HG02763 (cell line): ENCODE data around the gene RIN3.

Source experiments
- ATAC-seq: cut with Tn5 transposase; IDR thresholded peaks from one replicate; pipeline ENCODE4 v1.9.1; 2021; ENCODE audit warnings: mild to moderate bottlenecking, moderate library complexity; ENCODE audit not compliant: unreplicated experiment

RIN3 gene, protein sequence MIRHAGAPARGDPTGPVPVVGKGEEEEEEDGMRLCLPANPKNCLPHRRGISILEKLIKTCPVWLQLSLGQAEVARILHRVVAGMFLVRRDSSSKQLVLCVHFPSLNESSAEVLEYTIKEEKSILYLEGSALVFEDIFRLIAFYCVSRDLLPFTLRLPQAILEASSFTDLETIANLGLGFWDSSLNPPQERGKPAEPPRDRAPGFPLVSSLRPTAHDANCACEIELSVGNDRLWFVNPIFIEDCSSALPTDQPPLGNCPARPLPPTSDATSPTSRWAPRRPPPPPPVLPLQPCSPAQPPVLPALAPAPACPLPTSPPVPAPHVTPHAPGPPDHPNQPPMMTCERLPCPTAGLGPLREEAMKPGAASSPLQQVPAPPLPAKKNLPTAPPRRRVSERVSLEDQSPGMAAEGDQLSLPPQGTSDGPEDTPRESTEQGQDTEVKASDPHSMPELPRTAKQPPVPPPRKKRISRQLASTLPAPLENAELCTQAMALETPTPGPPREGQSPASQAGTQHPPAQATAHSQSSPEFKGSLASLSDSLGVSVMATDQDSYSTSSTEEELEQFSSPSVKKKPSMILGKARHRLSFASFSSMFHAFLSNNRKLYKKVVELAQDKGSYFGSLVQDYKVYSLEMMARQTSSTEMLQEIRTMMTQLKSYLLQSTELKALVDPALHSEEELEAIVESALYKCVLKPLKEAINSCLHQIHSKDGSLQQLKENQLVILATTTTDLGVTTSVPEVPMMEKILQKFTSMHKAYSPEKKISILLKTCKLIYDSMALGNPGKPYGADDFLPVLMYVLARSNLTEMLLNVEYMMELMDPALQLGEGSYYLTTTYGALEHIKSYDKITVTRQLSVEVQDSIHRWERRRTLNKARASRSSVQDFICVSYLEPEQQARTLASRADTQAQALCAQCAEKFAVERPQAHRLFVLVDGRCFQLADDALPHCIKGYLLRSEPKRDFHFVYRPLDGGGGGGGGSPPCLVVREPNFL

DNA sequence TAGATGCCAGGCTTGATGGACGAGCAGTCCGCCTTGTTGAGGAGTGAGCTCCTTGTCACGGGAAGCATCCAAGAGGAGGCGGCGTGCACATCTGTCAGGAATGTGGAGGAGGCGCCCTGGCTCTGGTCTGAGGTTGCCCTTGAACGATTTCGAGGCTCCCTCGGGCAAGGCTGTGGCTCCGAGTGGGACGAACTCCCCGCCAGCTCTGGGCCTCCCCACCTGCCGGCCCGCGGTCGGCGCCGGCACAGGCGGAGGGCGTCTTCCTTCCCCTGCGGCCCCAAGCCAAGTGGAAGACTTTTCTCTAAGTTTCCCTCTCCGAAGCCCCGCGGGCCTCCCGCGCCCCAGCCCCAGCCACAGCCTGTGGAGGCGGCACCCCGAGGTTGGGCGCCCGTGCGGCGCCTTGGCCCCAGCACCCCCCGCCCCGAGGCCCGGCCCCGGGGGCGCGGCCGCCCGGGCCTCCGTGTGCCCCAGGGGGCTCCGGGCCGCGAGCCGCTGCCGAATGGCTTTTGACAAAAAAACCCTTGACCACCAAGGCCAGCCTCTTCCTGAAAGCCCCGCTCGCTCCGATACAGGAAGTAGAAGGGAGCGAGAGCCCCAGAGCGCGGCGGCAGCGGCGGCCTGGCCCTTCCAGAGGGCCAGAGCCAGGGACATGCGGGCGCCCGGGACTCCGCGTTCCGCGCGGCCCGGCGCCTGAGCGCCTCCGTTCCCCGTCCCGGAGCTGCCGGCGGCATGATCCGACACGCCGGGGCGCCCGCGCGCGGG lies at the start of gene RIN3:
RIN3 (plus strand) TSS at position 578 of the 762 bp plus-strand sequence; CDS start at position 730, 152 bp downstream.
- no peak for ATAC-seq

- ATAC-seq: no peak
Measured at GRCh38 chr14:92464156-92464555, 49.4 kb upstream of the RIN3 start.

- no peak for ATAC-seq
Measured at GRCh38 chr14:92464716-92465115, 48.9 kb upstream of the RIN3 start.

- no peak for ATAC-seq
Measured at GRCh38 chr14:92465353-92466055, 48.1 kb upstream of the RIN3 start.

GRCh38 chr14:92466059-92466458 lies 47.5 kb upstream of the RIN3 start:
- no peak for ATAC-seq

DNA sequence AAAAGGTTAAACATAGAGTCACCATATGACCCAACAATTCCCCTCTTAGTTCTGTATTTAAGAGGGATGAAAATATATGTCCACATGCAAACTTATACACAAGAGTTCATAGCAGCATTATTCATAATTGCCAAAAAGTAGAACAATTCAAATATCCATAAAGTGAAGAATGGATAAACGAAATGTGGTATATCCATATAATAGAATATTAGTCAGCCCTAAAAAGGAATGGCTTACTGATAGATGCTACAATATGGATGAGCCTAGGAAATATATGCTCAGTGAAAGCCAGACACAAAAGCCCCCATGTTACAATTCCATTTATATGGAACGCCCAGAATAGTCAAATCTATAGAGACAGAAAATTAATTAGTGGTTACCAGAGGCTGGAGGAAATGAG lies 44.1 kb upstream of the RIN3 start:
- ATAC-seq: no peak

DNA sequence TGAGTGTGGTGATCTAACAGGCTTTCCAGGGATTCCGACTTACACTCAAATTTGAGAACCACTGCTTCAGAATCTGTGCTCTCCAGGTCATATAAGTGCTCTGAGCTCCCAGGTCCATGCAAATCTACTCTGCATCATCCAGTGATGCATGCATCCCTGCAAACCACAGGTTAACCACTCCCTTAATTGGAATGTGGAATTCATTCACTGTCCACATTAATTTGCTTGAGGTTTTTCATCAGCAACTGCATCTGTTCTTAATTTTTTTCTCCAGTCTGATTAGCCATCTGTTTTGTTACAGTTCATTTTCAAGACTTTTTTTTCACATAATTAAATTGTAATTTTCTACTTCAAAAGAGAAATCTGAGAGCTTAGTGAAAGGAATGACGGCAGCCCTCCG lies 43.4 kb upstream of the RIN3 start:
- ATAC-seq: no peak

DNA sequence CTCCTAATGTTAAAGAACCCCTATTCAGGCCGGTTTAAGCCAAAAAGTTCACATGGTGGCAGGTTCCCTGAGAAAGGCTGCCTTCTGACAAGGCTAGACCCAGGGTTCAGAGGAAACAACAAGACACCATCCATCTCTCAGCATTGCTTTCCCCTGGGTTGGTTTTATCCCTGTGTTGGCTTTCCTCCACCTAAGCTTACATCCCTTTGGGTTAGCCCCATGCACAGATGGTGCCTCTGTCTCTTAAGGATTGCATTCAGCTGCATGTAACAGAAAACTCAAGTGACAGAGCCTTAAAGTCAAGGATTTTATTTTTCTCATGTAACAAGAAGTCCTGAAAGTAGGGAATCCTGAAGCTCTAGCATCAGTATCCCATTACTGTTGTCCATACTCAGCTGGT lies 42.8 kb upstream of the RIN3 start:
- no peak for ATAC-seq

DNA sequence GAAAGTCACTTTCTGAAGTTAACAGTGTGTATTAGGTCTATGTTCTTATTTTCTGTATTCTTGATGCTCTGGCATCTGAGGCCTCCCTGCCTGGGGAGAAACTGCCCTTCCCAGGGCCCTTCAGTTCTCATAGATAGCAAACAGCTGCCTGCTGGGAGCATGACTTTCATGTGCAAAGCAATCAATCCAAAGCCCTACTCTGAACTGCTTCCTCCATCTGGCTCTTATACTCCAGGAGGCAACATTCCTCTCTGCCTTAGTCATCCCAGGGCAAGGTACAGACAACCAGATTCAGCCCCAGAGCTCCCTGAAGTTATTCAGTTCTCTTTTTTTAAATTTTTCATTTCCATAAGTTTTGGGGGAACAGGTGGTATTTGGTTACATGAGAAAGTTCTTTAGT lies 41.7 kb upstream of the RIN3 start:
- no peak for ATAC-seq

DNA sequence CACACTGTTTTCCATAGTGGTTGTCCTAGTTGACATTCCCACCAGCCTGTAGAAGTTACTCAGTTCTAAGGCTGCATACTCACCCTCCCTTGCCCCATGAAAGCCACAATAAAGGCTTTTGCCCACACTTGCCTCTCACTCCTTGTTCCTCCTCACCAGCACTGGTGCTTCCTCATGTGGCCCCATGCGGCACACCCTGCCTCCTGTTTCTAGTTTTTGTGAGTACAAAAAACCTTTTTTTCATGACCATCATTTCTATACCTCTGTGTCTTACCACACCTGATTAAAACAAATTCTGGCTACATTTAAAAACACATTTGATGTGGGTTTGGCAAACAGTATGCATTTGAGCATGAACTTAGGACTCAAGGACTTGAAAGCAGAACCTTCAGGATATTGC lies 40.7 kb upstream of the RIN3 start:
- no peak for ATAC-seq

DNA sequence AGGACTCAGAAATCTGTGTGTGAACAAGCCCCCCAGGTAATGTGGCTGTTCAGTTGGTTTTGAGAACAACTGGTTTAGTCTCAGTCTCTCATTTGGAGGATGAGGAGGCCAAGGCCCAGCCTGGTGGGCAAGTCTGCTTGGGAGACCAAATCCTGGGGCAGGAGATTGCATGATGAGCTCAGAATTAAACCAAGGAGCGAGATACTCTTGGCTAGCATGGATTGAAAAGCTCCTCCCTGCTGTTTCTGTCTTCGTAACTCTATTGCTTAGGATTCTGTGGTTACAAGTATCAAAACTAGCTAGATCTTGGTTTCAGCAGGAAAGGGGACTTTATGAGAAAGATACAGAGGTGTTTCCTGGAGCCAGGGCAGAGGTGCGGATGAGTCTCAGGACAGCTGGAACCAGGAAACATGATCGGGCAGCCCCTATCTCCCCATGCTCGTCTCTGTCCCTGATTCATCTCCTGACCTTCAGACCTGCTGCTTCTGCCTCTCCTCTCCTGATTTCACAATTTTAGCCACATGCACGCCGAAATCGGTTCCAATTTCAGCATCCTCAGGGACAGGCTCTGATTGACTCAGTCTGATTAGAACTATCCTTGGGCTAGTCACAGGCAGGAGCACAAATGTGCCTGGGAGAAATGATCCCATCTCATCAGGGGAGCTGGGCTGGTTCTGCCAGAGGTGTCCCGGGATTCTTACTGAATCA lies 40.2 kb upstream of the RIN3 start:
- no peak for ATAC-seq

DNA sequence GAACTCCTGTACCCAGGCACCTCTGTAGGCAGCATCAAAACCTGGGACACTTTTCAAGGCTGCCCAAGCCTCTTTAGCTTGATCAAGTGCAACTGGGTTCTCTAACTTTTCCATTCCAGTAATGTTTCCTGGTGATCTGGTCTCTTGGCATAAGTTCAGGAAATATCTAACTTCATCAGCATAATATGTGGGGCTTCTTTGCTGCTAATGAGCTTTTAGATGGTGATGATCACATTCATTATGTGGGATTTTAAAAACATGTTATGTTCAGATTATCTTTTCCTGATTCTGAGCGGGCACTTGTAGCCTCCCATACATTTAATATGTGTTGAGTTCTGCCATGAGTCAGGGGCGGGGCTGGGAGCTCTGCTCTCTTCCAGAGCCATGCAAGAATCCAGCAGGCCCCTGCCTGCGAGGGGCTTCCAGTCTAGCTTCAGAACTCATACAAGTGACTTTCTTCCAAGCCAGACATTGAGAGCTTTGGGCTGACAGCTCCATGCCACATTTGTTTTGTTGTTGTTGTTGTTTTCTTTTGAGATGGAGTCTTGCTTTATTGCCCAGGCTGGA lies 39.5 kb upstream of the RIN3 start:
- no peak for ATAC-seq

- ATAC-seq: no peak
Measured at GRCh38 chr14:92475037-92475436, 38.5 kb upstream of the RIN3 start.

DNA sequence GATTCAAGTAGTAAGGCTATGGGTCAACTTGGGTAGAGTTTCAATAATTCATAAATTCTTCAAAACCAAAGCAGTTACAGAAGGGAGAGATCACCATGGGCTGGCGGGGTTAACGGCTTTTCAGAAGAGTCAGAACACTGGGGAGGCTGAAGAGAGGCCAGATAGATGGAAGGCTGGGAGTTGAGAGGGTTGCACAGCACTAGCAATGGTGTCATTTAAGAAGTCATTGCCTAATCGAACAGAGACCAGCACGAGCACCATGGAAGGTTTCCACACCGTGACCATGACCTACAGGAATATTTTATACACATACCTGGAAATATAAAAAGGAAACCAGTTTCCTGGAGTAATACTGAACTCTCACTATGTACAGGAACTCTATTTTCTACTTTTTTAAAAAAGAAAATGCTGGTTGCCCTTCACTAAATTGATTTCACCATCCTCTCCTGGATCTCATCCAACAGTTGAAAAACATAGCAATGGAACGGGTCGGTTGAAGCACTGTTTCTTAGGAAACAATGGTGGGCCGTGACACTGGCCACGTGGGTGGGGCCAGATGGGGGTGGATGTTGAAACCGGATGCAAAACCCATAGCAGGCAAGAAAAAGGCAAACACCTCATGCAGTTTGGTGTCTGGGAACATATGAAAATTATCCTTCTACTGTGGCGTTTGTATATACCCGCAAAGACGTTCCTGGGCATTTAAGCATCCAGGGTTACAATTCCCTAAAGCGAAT lies 38.0 kb upstream of the RIN3 start:
- no peak for ATAC-seq

DNA sequence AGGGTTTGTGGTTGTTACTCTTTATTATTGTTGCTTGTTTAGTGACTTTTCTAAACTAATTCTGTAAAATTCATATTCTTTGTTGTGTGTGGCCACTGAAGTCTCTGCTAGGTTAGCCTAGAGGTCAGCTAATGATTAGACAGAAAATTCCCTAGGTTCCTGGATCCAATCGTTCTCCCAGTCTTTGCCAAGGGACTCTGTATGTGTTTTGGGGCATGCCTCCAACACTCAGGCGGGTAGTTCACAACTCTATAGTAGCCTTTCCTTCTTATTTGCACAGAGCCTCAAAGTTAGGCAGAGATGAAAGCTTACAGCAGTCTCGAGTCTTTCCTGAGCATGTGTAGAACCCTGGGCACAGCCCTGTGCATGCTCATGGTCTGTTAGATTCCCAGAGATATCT lies 32.7 kb upstream of the RIN3 start:
- no peak for ATAC-seq

GRCh38 chr14:92481386-92481785 lies 32.2 kb upstream of the RIN3 start:
- ATAC-seq: no peak

DNA sequence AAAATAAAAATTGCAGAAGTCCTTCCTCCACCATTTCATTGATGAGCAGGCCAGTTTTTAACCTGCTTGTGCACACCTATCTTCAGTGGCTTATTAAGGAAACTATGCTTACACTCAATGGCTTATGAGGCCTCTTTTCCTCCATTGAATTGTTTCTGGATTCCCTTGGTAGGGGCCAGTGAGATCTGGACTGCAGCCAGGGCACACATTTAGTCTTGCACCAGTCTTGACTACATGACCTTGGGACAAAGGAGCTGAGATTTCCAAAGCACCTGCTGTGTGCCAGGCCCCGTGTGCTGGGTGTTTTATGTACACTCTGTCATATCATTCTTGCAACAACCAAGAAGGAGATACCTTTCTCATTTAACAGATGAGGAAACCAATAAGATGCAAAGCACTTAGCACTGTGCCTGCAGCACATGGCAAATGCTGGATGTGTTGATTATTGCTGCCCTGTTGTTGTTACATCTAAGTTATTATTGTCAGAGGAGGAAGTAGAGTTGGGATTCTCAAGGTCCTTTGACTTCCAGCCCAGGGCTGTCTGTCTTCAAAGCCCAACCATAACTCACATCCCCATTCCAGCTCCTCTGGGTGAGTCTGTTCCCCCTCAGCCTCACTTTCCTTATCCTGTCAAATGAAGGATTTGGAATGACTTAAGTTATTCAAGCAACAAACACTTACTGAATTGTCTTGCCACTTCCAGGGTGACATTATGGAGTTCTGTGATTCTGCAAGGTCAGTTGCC lies 31.6 kb upstream of the RIN3 start:
- ATAC-seq: no peak

DNA sequence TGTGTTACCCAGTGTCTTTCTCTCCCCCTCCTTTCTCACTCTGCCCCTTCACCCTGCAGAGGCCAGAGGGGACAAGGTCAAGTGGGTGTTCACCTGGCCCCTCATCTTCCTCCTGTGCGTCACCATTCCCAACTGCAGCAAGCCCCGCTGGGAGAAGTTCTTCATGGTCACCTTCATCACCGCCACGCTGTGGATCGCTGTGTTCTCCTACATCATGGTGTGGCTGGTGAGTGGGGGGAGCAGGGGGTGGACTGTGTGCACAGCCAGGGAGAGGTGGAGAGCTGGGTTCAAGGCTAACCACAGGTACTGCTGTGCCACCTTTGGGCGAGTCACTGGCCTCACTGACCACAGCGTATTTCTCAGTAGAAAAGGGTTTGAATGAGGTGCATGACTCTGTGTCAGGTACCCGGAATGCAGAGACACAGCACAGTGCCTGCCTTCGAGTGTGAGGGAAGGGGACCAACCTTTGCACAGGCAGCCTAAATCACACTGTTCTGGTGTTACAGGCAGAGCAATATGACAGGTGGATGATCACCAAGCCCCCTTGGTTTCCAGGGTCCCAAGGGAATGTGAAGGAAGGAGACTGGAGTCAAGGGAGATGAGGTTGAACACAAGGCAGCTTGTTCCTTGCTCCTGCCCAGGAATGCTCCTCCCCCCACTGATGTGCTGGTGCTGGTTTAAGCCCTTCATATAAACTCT lies 30.8 kb upstream of the RIN3 start:
- no peak for ATAC-seq
